GM12878 (cell line): ENCODE measurements around the gene SOS1. TPM values are rescaled to one million over a fixed set of nuclear protein-coding genes. Genes with fewer than 3 reads are reported as not detected.

ENCODE experiments used
- ATAC-seq: fragments of 200-7000 bp; cut with Tn5 transposase; 3 replicates; pipeline ENCODE4 v1.9.1; 2020; ENCODE audit warnings: mild to moderate bottlenecking, moderate library complexity
- BruUV-seq: library from RNA; stranded (reverse); fragments of 400-500 nt; replicated peaks from 2 replicates; lab custom pipeline; 2021; lab: Mats Ljungman, UMichigan
- CTCF ChIA-PET: fragments of 300-600 bp; sonication (Branson Sonifier 250); formaldehyde crosslinking; extraction: SDS; loops from one replicate; lab custom pipeline; 2021; ENCODE audit warnings: inconsistent platforms; lab: Yijun Ruan, JAX
- POLR2A ChIA-PET: fragments of 350-600 bp; formaldehyde crosslinking; extraction: SDS; loops from one replicate; lab custom pipeline; 2021; ENCODE audit warnings: inconsistent platforms; lab: Charles Lee
- RAD21 ChIA-PET: fragments of 300-600 bp; sonication (Branson Sonifier 250); formaldehyde crosslinking; loops from one replicate; lab custom pipeline; 2023; ENCODE audit warnings: antibody characterized with exemption; ENCODE audit not compliant: unreplicated experiment; lab: Charles Lee
- SMC1A ChIA-PET: fragments of 300-600 bp; sonication (Branson Sonifier 250); formaldehyde crosslinking; loops from one replicate; lab custom pipeline; 2023; ENCODE audit not compliant: unreplicated experiment, uncharacterized antibody; lab: Charles Lee
- DNase-seq: peaks from one replicate; pipeline ENCODE4 v3.0.0-alpha.2; 2011; ENCODE audit warnings: low read depth, low spot score
- FAIRE-seq: peaks from 3 replicates; lab custom pipeline; 2011; peaks lifted over from hg19 to GRCh38; lab: Jason Lieb, UNC
- H2AFZ ChIP-seq: 2 replicates; pipeline ENCODE4 v1.6.0; 2011; ENCODE audit warnings: low read depth, low read length, control low read depth; ENCODE audit not compliant: control insufficient read depth
- H3K27ac ChIP-seq: 2 replicates; pipeline ENCODE4 v1.5.1; 2011; ENCODE audit warnings: control low read depth; ENCODE audit not compliant: control insufficient read depth, insufficient read depth
- H3K27me3 ChIP-seq, 2 experiments: replicated peaks in 1 of 2; 2 replicates each; pipeline versions ENCODE4 v1.6.0 to v1.6.1; 2011; ENCODE audit warnings: low read length in 1 of 2; ENCODE audit not compliant: control insufficient read depth in 2 of 2, insufficient read depth in 2 of 2
- H3K36me3 ChIP-seq, 2 experiments: 2 replicates each; pipeline ENCODE4 v1.5.1; 2011; ENCODE audit warnings: low read length in 1 of 2; ENCODE audit not compliant: control insufficient read depth in 2 of 2, insufficient read depth in 2 of 2
- H3K4me1 ChIP-seq: 2 replicates; pipeline ENCODE4 v1.6.1; 2011; ENCODE audit warnings: mild to moderate bottlenecking, low read length, moderate library complexity, mixed read lengths; ENCODE audit not compliant: control insufficient read depth, insufficient read depth
- H3K4me2 ChIP-seq: 2 replicates; pipeline ENCODE4 v1.6.0; 2011; ENCODE audit warnings: control low read depth; ENCODE audit not compliant: control insufficient read depth, insufficient read depth
- H3K4me3 ChIP-seq: fragments of 200-600 bp; sonication (generic); 2 replicates; pipeline ENCODE4 v1.5.1; 2016
- H3K79me2 ChIP-seq: 2 replicates; pipeline ENCODE4 v1.6.0; 2011; ENCODE audit warnings: low read length; ENCODE audit not compliant: control insufficient read depth, insufficient read depth
- H3K9ac ChIP-seq: 2 replicates; pipeline ENCODE4 v1.8.0; 2011; ENCODE audit warnings: low read length, control low read depth, mixed read lengths; ENCODE audit not compliant: control insufficient read depth, insufficient read depth
- H3K9me3 ChIP-seq: replicated peaks from 3 replicates; pipeline ENCODE4 v1.5.1; 2011; ENCODE audit warnings: mild to moderate bottlenecking, low read length; ENCODE audit not compliant: control insufficient read depth, insufficient read depth
- H4K20me1 ChIP-seq: 2 replicates; pipeline ENCODE4 v1.6.0; 2011; ENCODE audit not compliant: control insufficient read depth, insufficient read depth
- BACH1 ChIP-seq: fragments of 450-650 bp; IDR thresholded peaks from 2 replicates; pipeline ENCODE4 v1.6.1; 2017; ENCODE audit warnings: mild to moderate bottlenecking, borderline replicate concordance
- JUNB ChIP-seq: IDR thresholded peaks from 2 replicates; pipeline ENCODE4 v1.6.1; 2016; ENCODE audit warnings: antibody characterized with exemption, mild to moderate bottlenecking
- MYB ChIP-seq: fragments of 150-350 bp; IDR thresholded peaks from 2 replicates; pipeline ENCODE4 v1.6.1; 2014; ENCODE audit warnings: mild to moderate bottlenecking, low read depth, low read length, borderline replicate concordance
- WGBS: methylation state at CpG from one replicate; pipeline ENCODE4 v1.1.6; 2016; ENCODE audit warnings: low lambda C conversion rate; ENCODE audit not compliant: insufficient replicate concordance, insufficient coverage; ENCODE audit errors: missing lambda C conversion rate; 5-methylcytosine and 5-hydroxymethylcytosine counted together
- in situ Hi-C: fragments of 300-500 bp; cut with MboI; formaldehyde crosslinking; loops from 9 replicates; pipeline ENCODE4 v1.14.3; 2018; ENCODE audit warnings: mixed read lengths
- intact Hi-C: fragments of 100-400 bp; cut with micrococcal nuclease; formaldehyde crosslinking; loops from one replicate; pipeline ENCODE4 v1.14.2; 2022; ENCODE audit not compliant: unreplicated experiment
- polyA plus RNA-seq, 11 experiments: library from polyadenylated mRNA; depleted of rRNA in 4 of 11; unstranded in 6 of 11; stranded (reverse) in 5 of 11; fragments of >200 nt; fragmentation: Nextera tagmentation in 4 of 11; fragmentation: Illumina TruSeq in 1 of 11; extraction: Ambion mirVana in 4 of 11; extraction: Trizol in 1 of 11; gene quantifications; 1 replicate in 1 of 11; 2 replicates in 10 of 11; pipeline versions ENCODE4 v1.2.1 to v1.2.3, GENCODE V29; 2011 to 2016; ENCODE audit warnings: inconsistent platforms in 2 of 11, missing spikeins in 2 of 11, low read depth in 1 of 11
- total RNA-seq, 4 experiments: library from RNA; depleted of rRNA in 3 of 4; stranded (reverse); fragments of >200 nt in 3 of 4; fragmentation: Illumina TruSeq in 1 of 4; extraction: Trizol in 1 of 4; gene quantifications; 2 replicates each; pipeline versions ENCODE4 v1.2.1 to v1.2.3, GENCODE V29; 2013 to 2021
- TF ChIP-seq, protein P1 (sequence below): fragments of 450-650 bp; conservative IDR thresholded peaks from 2 replicates; pipeline ENCODE4 v1.6.1; 2017; ENCODE audit warnings: mild to moderate bottlenecking, moderate library complexity

The SOS1 gene
- total and polyA plus RNA-seq, 10 of the 15 experiments (the other 5 are each of a cell fraction or from before 2014, with no cell fraction given), result 2.1 to 24.1 (median 8.5) TPM

DNA sequence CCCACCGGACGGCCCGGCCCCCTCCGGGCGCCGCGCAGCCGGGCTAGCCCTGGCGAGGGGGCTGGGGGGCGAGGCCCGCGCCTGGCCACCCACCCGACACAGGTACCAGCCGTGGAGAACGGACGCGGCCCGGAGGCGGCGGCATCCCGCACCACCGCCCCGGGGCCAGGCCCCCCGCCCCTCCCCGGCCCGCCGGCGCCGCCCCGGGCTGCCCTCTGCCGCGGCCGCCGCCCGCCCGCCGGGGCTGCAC is 405 bp downstream of the SOS1 start:
- no TSS peak for BruUV-seq
- in situ Hi-C loops, result no loop called here
- Histone ChIP-seq H4K20me1 (no peaks in the 10 kb centered on the region), H3K27me3 (no peaks in the 10 kb centered on the region), H3K9ac (peak overlapping the region; percentile 80), H3K27ac (peak overlapping the region; percentile 84), H3K4me3 (peak overlapping the region; percentile 83; the same call in 1 of the 2 replicates), H3K4me1 (peaks cover 6% of the 10 kb centered on the region), H3K4me2 (no peak overlapping the region), H3K79me2 (peaks cover 54% of the 10 kb centered on the region), H2AFZ (no peak overlapping the region), H3K9me3 (no peaks in the 10 kb centered on the region), H3K36me3 (no peaks in the 10 kb centered on the region)
- POLR2A ChIA-PET, result interaction anchor here (1.1 to 4.9 kb wide), 5 partner anchors 8 to 454 kb away, joined by 3 to 30 read pairs (median 17); partner anchors contain the start of genes GALM and SRSF7
- TF ChIP-seq BACH1 (peak; percentile 33; the same call in 1 of the 2 replicates), JUNB (no peak), MYB (no peak)
- TF ChIP-seq, protein P1, sequence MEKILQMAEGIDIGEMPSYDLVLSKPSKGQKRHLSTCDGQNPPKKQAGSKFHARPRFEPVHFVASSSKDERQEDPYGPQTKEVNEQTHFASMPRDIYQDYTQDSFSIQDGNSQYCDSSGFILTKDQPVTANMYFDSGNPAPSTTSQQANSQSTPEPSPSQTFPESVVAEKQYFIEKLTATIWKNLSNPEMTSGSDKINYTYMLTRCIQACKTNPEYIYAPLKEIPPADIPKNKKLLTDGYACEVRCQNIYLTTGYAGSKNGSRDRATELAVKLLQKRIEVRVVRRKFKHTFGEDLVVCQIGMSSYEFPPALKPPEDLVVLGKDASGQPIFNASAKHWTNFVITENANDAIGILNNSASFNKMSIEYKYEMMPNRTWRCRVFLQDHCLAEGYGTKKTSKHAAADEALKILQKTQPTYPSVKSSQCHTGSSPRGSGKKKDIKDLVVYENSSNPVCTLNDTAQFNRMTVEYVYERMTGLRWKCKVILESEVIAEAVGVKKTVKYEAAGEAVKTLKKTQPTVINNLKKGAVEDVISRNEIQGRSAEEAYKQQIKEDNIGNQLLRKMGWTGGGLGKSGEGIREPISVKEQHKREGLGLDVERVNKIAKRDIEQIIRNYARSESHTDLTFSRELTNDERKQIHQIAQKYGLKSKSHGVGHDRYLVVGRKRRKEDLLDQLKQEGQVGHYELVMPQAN, result 0 out of 2 replicates have a peak, but pooled peaks have one; percentile 5
- no peak for ATAC-seq
- DNase-seq, result no peak
- no peak for FAIRE-seq
- SMC1A ChIA-PET, result interaction anchor here (2.9 to 4.6 kb wide), 5 partner anchors 8 to 108 kb away, joined by 15 to 58 read pairs (median 47); no protein-coding TSS in a partner anchor
- CTCF ChIA-PET, result interaction anchor here (0.7 to 6.7 kb wide), 8 partner anchors 9 to 174 kb away, joined by 3 to 98 read pairs (median 17); no protein-coding TSS in a partner anchor
- intact Hi-C loops, result loop anchor here (1.0 to 10.0 kb wide), 2 partner anchors 108 to 506 kb away; no protein-coding TSS in a partner anchor
- RAD21 ChIA-PET, result interaction anchor here (0.7 to 6.2 kb wide), 5 partner anchors 25 to 108 kb away, joined by 3 to 83 read pairs (median 11); no protein-coding TSS in a partner anchor
- 4% methylated on average over 10 of the region's 37 CpGs for WGBS
